ENCODE results near the gene DCLK1.

DNA sequence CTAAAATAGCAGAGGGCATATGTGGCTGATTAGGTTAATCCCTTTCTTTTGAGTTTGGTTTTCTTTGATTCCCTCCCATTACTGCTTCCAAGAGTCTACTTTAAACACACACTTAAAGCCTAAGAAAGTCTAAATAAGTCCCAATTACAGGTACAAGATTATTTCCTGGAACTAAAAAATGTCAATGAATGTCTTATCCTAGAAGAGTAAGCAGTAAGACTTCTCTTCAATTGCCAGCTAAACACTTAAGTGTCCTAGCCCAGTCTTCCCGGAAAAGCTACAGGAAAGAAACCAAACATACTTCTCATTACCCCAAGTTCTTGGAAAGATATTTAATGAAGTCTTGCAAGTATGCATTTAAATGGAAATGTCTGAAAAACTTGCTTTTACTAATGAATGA lies 233.1 kb downstream of the DCLK1 start:
- TF ChIP-seq EZH2 (IDR thresholded peaks at IDR 0.05; ENCODE audit: borderline replicate concordance), result no peak
- TF ChIP-seq CTCF (IDR thresholded peaks at IDR 0.05; ENCODE audit: poor library complexity), result no peak

Data from hepatocyte (in vitro differentiated cells).